GM13976 (cell line): Measurements from ENCODE around the gene SLCO1A2.
"Not testable (repeated sequence)": the region's sequence is repeated elsewhere in the genome, so short reads cannot be mapped to it uniquely, and the experiment has no call there.

Source experiments
- DNase-seq: peaks from one replicate; pipeline ENCODE4 v3.0.0; 2012; ENCODE audit warnings: low spot score
- CTCF ChIP-seq: IDR thresholded peaks from 2 replicates; pipeline ENCODE4 v1.5.1; 2012; ENCODE audit warnings: borderline replicate concordance, mild to moderate bottlenecking; ENCODE audit not compliant: insufficient read depth; ENCODE audit errors: extremely low read depth, missing control alignments, control extremely low read depth
- in situ Hi-C: fragments of 300-500 bp; cut with MboI; formaldehyde crosslinking; loops from one replicate; pipeline ENCODE4 v1.12.0; 2022; ENCODE audit warnings: low sequenced_read_pairs, mixed read lengths, inconsistent platforms; ENCODE audit not compliant: unreplicated experiment

The SLCO1A2 gene

GRCh38 chr12:21369141-21369980, 34.6 kb upstream of the SLCO1A2 start:
- no peak for DNase-seq
- in situ Hi-C loops = no loop called here
- no peak for TF ChIP-seq CTCF

- DNase-seq, in situ Hi-C loops: not testable (repeated sequence)
Observed at GRCh38 chr12:21360632-21361031, 25.9 kb upstream of the SLCO1A2 start.

- no peak for DNase-seq
- in situ Hi-C loops = no loop called here
- no peak for TF ChIP-seq CTCF
Observed at GRCh38 chr12:21354641-21355040, 19.9 kb upstream of the SLCO1A2 start.

GRCh38 chr12:21353948-21354347, 19.2 kb upstream of the SLCO1A2 start:
- no peak for TF ChIP-seq CTCF
- in situ Hi-C loops = no loop called here
- no peak for DNase-seq

GRCh38 chr12:21353487-21353886, 18.8 kb upstream of the SLCO1A2 start:
- in situ Hi-C loops = no loop called here
- no peak for DNase-seq
- TF ChIP-seq CTCF = no peak

- no peak for DNase-seq
- in situ Hi-C loops = no loop called here
- no peak for TF ChIP-seq CTCF
Observed at GRCh38 chr12:21350975-21351374, 16.3 kb upstream of the SLCO1A2 start.

GRCh38 chr12:21346542-21347205, 12.0 kb upstream of the SLCO1A2 start:
- in situ Hi-C loops = no loop called here
- no peak for TF ChIP-seq CTCF
- DNase-seq = no peak
